ENCODE measurements around the gene MYL4. TPM values are rescaled to one million over a fixed set of nuclear protein-coding genes. Genes with fewer than 3 reads are reported as not detected.
A peak's percentile ranks its signal among the peaks of the same experiment; 100 is the strongest.
"Not testable (repeated sequence)": the region's sequence is repeated elsewhere in the genome, so short reads cannot be mapped to it uniquely, and the experiment has no call there.

MYL4 gene
- total RNA-seq: not detected

- DNase-seq (no peak), ATAC-seq (no peak)
- H3K27ac Mint-ChIP-seq: no peak within 1 kb of the TSS
- no peak within 1 kb of the TSS for H3K4me3 Mint-ChIP-seq
- intact Hi-C loops (cut with DNase I, micrococcal nuclease): no loop called here
- no peaks in the 10 kb centered on the region for H3K27me3 Mint-ChIP-seq
- no peaks in the 10 kb centered on the region for H3K36me3 Mint-ChIP-seq (ENCODE audit: low read depth)
- ChIA-PET POLR2A (interaction anchor here (0.8 to 1.1 kb wide), 2 partner anchors 10 to 20 kb away, joined by 3 read pairs; partner anchors contain the start of gene CDC27), CTCF (interaction anchor here (0.5 to 1.0 kb wide), 3 partner anchors 8 to 108 kb away, joined by 3 to 5 read pairs (median 3); no protein-coding TSS in a partner anchor)
- H3K9me3 Mint-ChIP-seq (ENCODE audit: low read depth): no peaks in the 10 kb centered on the region
- peaks cover 35% of the 10 kb centered on the region for H3K4me1 Mint-ChIP-seq
These were observed at the start of gene MYL4 for GRCh38 chr17:47208744-47209488. TSS of gene MYL4 (plus strand) at chr17:47209348. CDS start at chr17:47209423, 75 bp downstream.

- Mint-ChIP-seq H3K27ac (peak overlapping the region; percentile 14), H3K4me1 (peaks cover 19% of the 10 kb centered on the region), H3K27me3 (no peaks in the 10 kb centered on the region), H3K9me3 (ENCODE audit: low read depth) (no peaks in the 10 kb centered on the region), H3K36me3 (ENCODE audit: low read depth) (peaks cover 34% of the 10 kb centered on the region), H3K4me3 (no peak overlapping the region)
- no peak for ATAC-seq
- ChIA-PET POLR2A (no interaction called here), CTCF (no interaction called here)
- intact Hi-C loops (cut with DNase I, micrococcal nuclease): loop anchor here in 1 of 2 experiments (10.0 kb wide), 1 partner anchor 453 kb away; no protein-coding TSS in a partner anchor
- DNase-seq: no peak
These were observed 47.0 kb upstream of the MYL4 start for GRCh38 chr17:47162013-47162622.

GRCh38 chr17:47164263-47164662 is 44.9 kb upstream of the MYL4 start:
- POLR2A ChIA-PET: no interaction called here
- Mint-ChIP-seq H3K27ac (no peak overlapping the region), H3K27me3 (no peaks in the 10 kb centered on the region), H3K36me3 (ENCODE audit: low read depth) (peaks cover 47% of the 10 kb centered on the region), H3K4me1 (peaks cover 19% of the 10 kb centered on the region), H3K4me3 (no peak overlapping the region), H3K9me3 (ENCODE audit: low read depth) (no peaks in the 10 kb centered on the region)
- no peak for DNase-seq
- intact Hi-C loops (cut with DNase I, micrococcal nuclease): loop anchor here in 1 of 2 experiments (10.0 kb wide), 1 partner anchor 451 kb away; no protein-coding TSS in a partner anchor
- ATAC-seq: no peak
- CTCF ChIA-PET: no interaction called here

- CTCF ChIA-PET: no interaction called here
- intact Hi-C loops (cut with DNase I, micrococcal nuclease): loop anchor here in 1 of 2 experiments (10.0 kb wide), 1 partner anchor 450 kb away; no protein-coding TSS in a partner anchor
- H3K4me1 Mint-ChIP-seq: peaks cover 19% of the 10 kb centered on the region
- DNase-seq (no peak), ATAC-seq (no peak)
- POLR2A ChIA-PET: no interaction called here
- H3K4me3 Mint-ChIP-seq: no peak overlapping the region
- H3K36me3 Mint-ChIP-seq (ENCODE audit: low read depth): peaks cover 44% of the 10 kb centered on the region
- no peaks in the 10 kb centered on the region for H3K9me3 Mint-ChIP-seq (ENCODE audit: low read depth)
- H3K27ac Mint-ChIP-seq: no peak overlapping the region
- no peaks in the 10 kb centered on the region for H3K27me3 Mint-ChIP-seq
These were observed 44.0 kb upstream of the MYL4 start for GRCh38 chr17:47165137-47165536.

GRCh38 chr17:47166854-47167253 is 42.3 kb upstream of the MYL4 start:
- POLR2A ChIA-PET; ATAC-seq; H3K27me3 Mint-ChIP-seq; H3K9me3 Mint-ChIP-seq (ENCODE audit: low read depth); DNase-seq; CTCF ChIA-PET; H3K27ac Mint-ChIP-seq; H3K4me3 Mint-ChIP-seq: not testable (repeated sequence)
- Mint-ChIP-seq H3K4me1 (peaks cover 19% of the 10 kb centered on the region), H3K36me3 (ENCODE audit: low read depth) (peaks cover 38% of the 10 kb centered on the region)
- intact Hi-C loops (cut with DNase I, micrococcal nuclease): loop anchor here in 1 of 2 experiments (10.0 kb wide), 1 partner anchor 448 kb away; no protein-coding TSS in a partner anchor

- H3K27me3 Mint-ChIP-seq, ATAC-seq: not testable (repeated sequence)
These were observed 40.3 kb upstream of the MYL4 start for GRCh38 chr17:47168896-47169295.

GRCh38 chr17:47170710-47171109 is 38.4 kb upstream of the MYL4 start:
- ATAC-seq (no peak), DNase-seq (no peak)
- intact Hi-C loops (cut with DNase I, micrococcal nuclease): no loop called here
- Mint-ChIP-seq H3K4me1 (peaks cover 13% of the 10 kb centered on the region), H3K9me3 (ENCODE audit: low read depth) (no peaks in the 10 kb centered on the region), H3K36me3 (ENCODE audit: low read depth) (peaks cover 31% of the 10 kb centered on the region), H3K27ac (no peak overlapping the region), H3K27me3 (no peaks in the 10 kb centered on the region), H3K4me3 (no peak overlapping the region)
- CTCF ChIA-PET: interaction anchor here (0.7 kb wide), 1 partner anchor 16 kb away, joined by 3 read pairs; no protein-coding TSS in a partner anchor
- POLR2A ChIA-PET: no interaction called here

More at GRCh38 chr17:47168896-47169295, 40.3 kb upstream of the MYL4 start:
- intact Hi-C loops (cut with DNase I, micrococcal nuclease): loop anchor here in 1 of 2 experiments (10.0 kb wide), 1 partner anchor 446 kb away; no protein-coding TSS in a partner anchor
- H3K4me3 Mint-ChIP-seq; CTCF ChIA-PET; H3K4me1 Mint-ChIP-seq; DNase-seq; POLR2A ChIA-PET; H3K9me3 Mint-ChIP-seq (ENCODE audit: low read depth); H3K27ac Mint-ChIP-seq: not testable (repeated sequence)
- peaks cover 34% of the 10 kb centered on the region for H3K36me3 Mint-ChIP-seq (ENCODE audit: low read depth)

- no peak for ATAC-seq
- POLR2A ChIA-PET: no interaction called here
- H3K36me3 Mint-ChIP-seq (ENCODE audit: low read depth): peaks cover 27% of the 10 kb centered on the region
These were observed 36.2 kb upstream of the MYL4 start for GRCh38 chr17:47172696-47173565.

GRCh38 chr17:47174823-47175222 is 34.3 kb upstream of the MYL4 start:
- H3K4me3 Mint-ChIP-seq; DNase-seq; H3K27ac Mint-ChIP-seq; ATAC-seq; H3K27me3 Mint-ChIP-seq; POLR2A ChIA-PET; intact Hi-C loops (cut with DNase I, micrococcal nuclease); H3K9me3 Mint-ChIP-seq (ENCODE audit: low read depth): not testable (repeated sequence)
- Mint-ChIP-seq H3K4me1 (peaks cover 30% of the 10 kb centered on the region), H3K36me3 (ENCODE audit: low read depth) (peaks cover 26% of the 10 kb centered on the region)
- CTCF ChIA-PET: interaction anchor here (0.6 kb wide), 1 partner anchor 232 kb away, joined by 3 read pairs; no protein-coding TSS in a partner anchor

More at GRCh38 chr17:47172696-47173565, 36.2 kb upstream of the MYL4 start:
- no peak overlapping the region for H3K4me3 Mint-ChIP-seq
- DNase-seq: no peak
- no peaks in the 10 kb centered on the region for H3K9me3 Mint-ChIP-seq (ENCODE audit: low read depth)
- H3K27ac Mint-ChIP-seq: no peak overlapping the region
- no peaks in the 10 kb centered on the region for H3K27me3 Mint-ChIP-seq
- peaks cover 26% of the 10 kb centered on the region for H3K4me1 Mint-ChIP-seq
- CTCF ChIA-PET: interaction anchor here (0.6 to 0.9 kb wide), 2 partner anchors 15 to 17 kb away, joined by 3 read pairs; no protein-coding TSS in a partner anchor
- intact Hi-C loops (cut with DNase I, micrococcal nuclease): no loop called here

GRCh38 chr17:47176389-47176826 is 32.7 kb upstream of the MYL4 start:
- POLR2A ChIA-PET: no interaction called here
- H3K36me3 Mint-ChIP-seq (ENCODE audit: low read depth): peaks cover 30% of the 10 kb centered on the region
- CTCF ChIA-PET: no interaction called here
- peaks cover 35% of the 10 kb centered on the region for H3K4me1 Mint-ChIP-seq
- intact Hi-C loops (cut with DNase I, micrococcal nuclease): no loop called here
- H3K27me3 Mint-ChIP-seq: no peaks in the 10 kb centered on the region
- DNase-seq (no peak), ATAC-seq (no peak)
- no peak overlapping the region for H3K27ac Mint-ChIP-seq
- H3K9me3 Mint-ChIP-seq (ENCODE audit: low read depth): no peaks in the 10 kb centered on the region
- H3K4me3 Mint-ChIP-seq: no peak overlapping the region

- CTCF ChIA-PET: interaction anchor here (0.8 kb wide), 1 partner anchor 9 kb away, joined by 3 read pairs; no protein-coding TSS in a partner anchor
These were observed 31.9 kb upstream of the MYL4 start for GRCh38 chr17:47177261-47177660.

More at GRCh38 chr17:47177261-47177660, 31.9 kb upstream of the MYL4 start:
- H3K36me3 Mint-ChIP-seq (ENCODE audit: low read depth): peaks cover 29% of the 10 kb centered on the region
- H3K27ac Mint-ChIP-seq: no peak overlapping the region
- intact Hi-C loops (cut with DNase I, micrococcal nuclease): no loop called here
- POLR2A ChIA-PET: no interaction called here
- no peaks in the 10 kb centered on the region for H3K27me3 Mint-ChIP-seq
- no peak for DNase-seq
- no peak overlapping the region for H3K4me3 Mint-ChIP-seq
- ATAC-seq: no peak
- peaks cover 40% of the 10 kb centered on the region for H3K4me1 Mint-ChIP-seq
- H3K9me3 Mint-ChIP-seq (ENCODE audit: low read depth): no peaks in the 10 kb centered on the region
